Renal pelvis (tissue), 4 donors: Measurements from ENCODE around the gene ISCU. TPM values are rescaled to one million over a fixed set of nuclear protein-coding genes. Genes with fewer than 3 reads are reported as not detected.
"Not testable (repeated sequence)": the region's sequence is repeated elsewhere in the genome, so short reads cannot be mapped to it uniquely, and the experiment has no call there.

ENCODE experiments used
- DNase-seq: peaks from one replicate; pipeline ENCODE4 v3.0.0-alpha.2; 2013
- polyA plus RNA-seq, 3 donors: library from polyadenylated mRNA; unstranded; fragments of 120-200 nt; gene quantifications; one replicate each; pipeline ENCODE4 v1.2.1, GENCODE V29; 2013; ENCODE audit not compliant: insufficient read length in 3 of 3

Gene ISCU
- polyA plus RNA-seq, 3 donors: 99.2 to 112 (median 109) TPM

DNA sequence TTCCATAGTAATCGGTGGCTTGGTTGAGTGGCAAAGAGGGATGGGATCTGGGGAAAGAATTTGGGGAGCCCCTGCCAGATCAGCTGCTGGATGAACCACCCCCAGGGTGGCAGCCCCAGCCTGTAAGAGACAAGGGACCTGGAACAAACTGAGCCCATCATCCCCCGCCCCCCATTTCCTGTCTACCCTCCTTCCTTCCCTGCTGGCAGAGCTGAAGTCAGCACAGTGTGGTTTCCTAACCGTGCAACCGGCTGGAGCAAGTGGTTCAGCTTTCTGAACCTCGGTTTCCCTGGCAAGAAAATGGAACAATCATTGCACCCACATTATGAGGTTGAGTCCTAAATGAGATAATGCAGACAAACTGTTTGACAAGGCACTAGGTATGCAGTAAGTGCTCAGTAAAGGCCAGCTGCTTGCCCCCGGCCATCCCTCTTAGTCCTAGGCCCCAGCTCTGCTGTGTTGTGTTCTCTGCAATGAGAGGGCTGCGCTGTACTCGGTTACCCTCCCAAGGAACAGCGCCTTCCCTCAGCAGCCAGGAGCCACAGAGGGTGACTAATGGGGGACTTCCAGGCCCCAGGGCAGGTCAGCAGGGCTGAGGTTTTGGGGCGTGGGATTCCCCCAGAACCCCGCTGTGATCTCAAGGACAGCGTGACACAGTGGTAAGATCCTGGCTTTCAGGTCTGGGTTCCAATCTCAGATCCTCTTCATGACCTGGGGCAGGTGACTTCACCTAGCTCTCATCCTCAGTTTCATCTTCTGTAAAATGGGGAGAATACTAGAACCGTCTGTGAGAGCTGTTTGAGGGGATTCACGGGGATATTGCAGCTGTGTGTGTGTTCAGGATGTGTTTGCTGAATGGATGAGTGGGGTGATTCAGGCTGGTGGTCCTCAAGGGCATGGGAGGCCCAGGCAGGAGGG lies 54.8 kb downstream of the ISCU start:
- no peak for DNase-seq

GRCh38 chr12:108618079-108618952 lies 55.9 kb downstream of the ISCU start:
- DNase-seq: peak; percentile 81

DNA sequence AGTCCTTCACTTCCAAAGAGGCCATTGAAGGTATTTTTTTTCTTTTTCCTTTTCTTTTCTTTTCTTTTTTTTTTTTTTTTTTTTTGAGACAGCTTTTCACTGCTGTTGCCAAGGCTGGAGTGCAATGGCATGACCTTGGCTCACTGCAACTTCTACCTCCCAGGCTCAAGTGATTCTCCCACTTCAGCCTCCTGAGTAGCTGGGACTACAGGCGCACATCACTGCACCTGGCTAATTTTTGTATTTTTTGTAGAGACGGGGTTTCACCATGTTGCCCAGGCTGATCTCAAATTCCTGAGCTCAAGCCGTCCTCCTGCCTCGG lies 56.5 kb downstream of the ISCU start:
- DNase-seq: not testable (repeated sequence)

Other genes starting within 250 kb of the ISCU start
- 1 to 10 TPM; 3.3 to 5.8 (median 4.3) TPM for gene CMKLR1, start 223.3 kb upstream of the ISCU start, polyA plus RNA-seq
- gene FICD, start 47.3 kb upstream of the ISCU start, polyA plus RNA-seq: 1 to 10 TPM; 3.5 to 5.0 (median 3.9) TPM
- 10 to 100 TPM; 58.6 to 69.4 (median 67.2) TPM for gene SART3, start 1.4 kb upstream of the ISCU start, polyA plus RNA-seq
- gene TMEM119, start 35.5 kb downstream of the ISCU start, polyA plus RNA-seq: 10 to 100 TPM; 15.3 to 25.2 (median 16.7) TPM
- 1 to 10 TPM; 1.8 to 2.2 (median 1.9) TPM for gene SELPLG, start 71.3 kb downstream of the ISCU start, polyA plus RNA-seq
- gene CORO1C, start 168.9 kb downstream of the ISCU start, polyA plus RNA-seq: 10 to 100 TPM; 58.9 to 66.0 (median 62.2) TPM